ENCODE results near the gene KRTAP1-5. TPM values are rescaled to one million over a fixed set of nuclear protein-coding genes. Genes with fewer than 3 reads are reported as not detected.

Gene KRTAP1-5
- polyA plus RNA-seq, 1 of the 3 experiments (the other 2 are of a cell fraction) = not detected

DNA sequence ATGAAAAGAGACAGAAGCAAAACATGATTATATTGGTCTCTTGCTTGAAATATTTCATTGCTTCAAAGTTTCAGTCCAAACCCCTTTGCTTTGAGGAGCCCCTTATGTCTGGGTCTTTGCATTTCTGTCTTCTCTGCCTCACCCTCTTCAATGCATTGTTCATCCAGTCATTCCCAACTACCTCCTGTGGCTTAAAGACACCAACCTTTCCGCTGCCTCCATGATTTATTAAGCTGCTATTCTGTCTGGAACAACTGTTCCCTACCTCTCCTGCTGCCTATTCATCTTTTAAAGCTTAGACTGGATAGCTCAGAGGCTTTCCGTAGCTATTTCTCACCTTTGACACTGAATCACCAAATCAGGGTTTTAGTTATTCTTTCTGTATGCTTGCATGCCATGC, 29.6 kb downstream of the KRTAP1-5 start (continued):
- no peak for TF ChIP-seq RXRA (IDR thresholded peaks at IDR 0.05; ENCODE audit: borderline replicate concordance, low read depth)
- no peak for TF ChIP-seq GATA2 (CRISPR knock-in tag; IDR thresholded peaks at IDR 0.05)
- TF ChIP-seq MEF2A (IDR thresholded peaks at IDR 0.05; ENCODE audit: borderline replicate concordance, low read depth) = no peak
- TF ChIP-seq, protein P1, sequence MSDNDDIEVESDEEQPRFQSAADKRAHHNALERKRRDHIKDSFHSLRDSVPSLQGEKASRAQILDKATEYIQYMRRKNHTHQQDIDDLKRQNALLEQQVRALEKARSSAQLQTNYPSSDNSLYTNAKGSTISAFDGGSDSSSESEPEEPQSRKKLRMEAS (IDR thresholded peaks at IDR 0.05; ENCODE audit: low read depth) = no peak
- no peak for TF ChIP-seq ELF1 (IDR thresholded peaks at IDR 0.05)

DNA sequence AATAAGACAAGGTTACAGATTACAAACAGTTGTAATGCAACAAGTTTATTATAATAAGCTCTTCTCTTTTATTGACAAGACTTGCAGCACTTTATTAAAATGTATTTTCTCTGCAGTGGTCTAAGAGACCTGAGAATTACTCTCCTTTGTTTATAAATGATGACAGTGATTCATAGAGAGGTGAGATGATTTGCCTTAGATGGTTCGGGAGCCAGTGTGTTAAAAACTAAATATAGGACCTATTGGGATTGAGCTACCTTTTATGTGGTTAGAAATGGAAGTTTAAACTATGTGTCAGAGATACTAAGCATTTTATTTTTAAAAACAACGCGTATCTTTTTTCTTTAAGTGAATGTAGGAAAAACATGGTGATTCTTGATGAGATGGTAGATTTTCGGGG, 30.2 kb downstream of the KRTAP1-5 start:
- H3K4me3 ChIP-seq (ENCODE audit: low read depth in 2 of 2, low read length in 1 of 2) = no peak overlapping the region
- H3K9me3 ChIP-seq = no peaks in the 10 kb centered on the region
- H3F3A ChIP-seq (replicated peaks; ENCODE audit: insufficient read depth) = no peaks in the 10 kb centered on the region
- WGBS (ENCODE audit: low lambda C conversion rate) = 25% methylated on average over 4 of the region's 4 CpGs
- H3K4me1 ChIP-seq (ENCODE audit: control insufficient read depth in 1 of 2, insufficient read depth in 2 of 2, low read depth in 1 of 2, low read length in 1 of 2) = no peaks in the 10 kb centered on the region
- no peak overlapping the region for H2AFZ ChIP-seq (ENCODE audit: low read depth)
- H3K9me2 ChIP-seq = no peaks in the 10 kb centered on the region
- H3K79me2 ChIP-seq (ENCODE audit: insufficient read depth) = no peaks in the 10 kb centered on the region
- H3K36me3 ChIP-seq (replicated peaks in 1 of 2; ENCODE audit: control insufficient read depth in 1 of 2, insufficient read depth in 2 of 2, low read length in 1 of 2) = no peaks in the 10 kb centered on the region
- H3K4me2 ChIP-seq = no peak overlapping the region
- ChIA-PET POLR2A (no interaction called here), CTCF (interaction anchor here (0.7 to 1.1 kb wide), 2 partner anchors 50 to 552 kb away, joined by 3 read pairs; no protein-coding TSS in a partner anchor)
- TF ChIP-seq, protein P2, sequence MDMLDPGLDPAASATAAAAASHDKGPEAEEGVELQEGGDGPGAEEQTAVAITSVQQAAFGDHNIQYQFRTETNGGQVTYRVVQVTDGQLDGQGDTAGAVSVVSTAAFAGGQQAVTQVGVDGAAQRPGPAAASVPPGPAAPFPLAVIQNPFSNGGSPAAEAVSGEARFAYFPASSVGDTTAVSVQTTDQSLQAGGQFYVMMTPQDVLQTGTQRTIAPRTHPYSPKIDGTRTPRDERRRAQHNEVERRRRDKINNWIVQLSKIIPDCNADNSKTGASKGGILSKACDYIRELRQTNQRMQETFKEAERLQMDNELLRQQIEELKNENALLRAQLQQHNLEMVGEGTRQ (IDR thresholded peaks at IDR 0.05; ENCODE audit: borderline replicate concordance, low read depth, low read length) = no peak
- no peak for TF ChIP-seq EZH2phosphoT487 (IDR thresholded peaks at IDR 0.05; ENCODE audit: borderline replicate concordance, low read depth)
- TF ChIP-seq NRF1 (IDR thresholded peaks at IDR 0.05; ENCODE audit: low read depth, low read length) = no peak
- no peak for TF ChIP-seq RCOR1 (IDR thresholded peaks at IDR 0.05; ENCODE audit: low read length)
- no peak for TF ChIP-seq MEF2A (IDR thresholded peaks at IDR 0.05; ENCODE audit: borderline replicate concordance, low read depth)
- no peak for TF ChIP-seq SMC3 (IDR thresholded peaks at IDR 0.05; ENCODE audit: low read depth, low read length)
- TF ChIP-seq GATA2 (CRISPR knock-in tag; IDR thresholded peaks at IDR 0.05) = no peak
- no peak for TF ChIP-seq RAD21 (IDR thresholded peaks at IDR 0.05; ENCODE audit: low read length)
- TF ChIP-seq, protein P3, sequence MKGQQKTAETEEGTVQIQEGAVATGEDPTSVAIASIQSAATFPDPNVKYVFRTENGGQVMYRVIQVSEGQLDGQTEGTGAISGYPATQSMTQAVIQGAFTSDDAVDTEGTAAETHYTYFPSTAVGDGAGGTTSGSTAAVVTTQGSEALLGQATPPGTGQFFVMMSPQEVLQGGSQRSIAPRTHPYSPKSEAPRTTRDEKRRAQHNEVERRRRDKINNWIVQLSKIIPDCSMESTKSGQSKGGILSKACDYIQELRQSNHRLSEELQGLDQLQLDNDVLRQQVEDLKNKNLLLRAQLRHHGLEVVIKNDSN (IDR thresholded peaks at IDR 0.05; ENCODE audit: borderline replicate concordance, low read depth) = no peak
- no peak for TF ChIP-seq FOSL2 (IDR thresholded peaks at IDR 0.05; ENCODE audit: borderline replicate concordance, low read depth)
- TF ChIP-seq FOXJ3 (CRISPR knock-in tag; IDR thresholded peaks at IDR 0.05) = no peak
- no peak for TF ChIP-seq TEAD4 (IDR thresholded peaks at IDR 0.05; ENCODE audit: borderline replicate concordance, insufficient read depth)
- TF ChIP-seq SIN3A (IDR thresholded peaks at IDR 0.05; ENCODE audit: borderline replicate concordance, low read depth, low read length) = no peak
- TF ChIP-seq, protein P4, sequence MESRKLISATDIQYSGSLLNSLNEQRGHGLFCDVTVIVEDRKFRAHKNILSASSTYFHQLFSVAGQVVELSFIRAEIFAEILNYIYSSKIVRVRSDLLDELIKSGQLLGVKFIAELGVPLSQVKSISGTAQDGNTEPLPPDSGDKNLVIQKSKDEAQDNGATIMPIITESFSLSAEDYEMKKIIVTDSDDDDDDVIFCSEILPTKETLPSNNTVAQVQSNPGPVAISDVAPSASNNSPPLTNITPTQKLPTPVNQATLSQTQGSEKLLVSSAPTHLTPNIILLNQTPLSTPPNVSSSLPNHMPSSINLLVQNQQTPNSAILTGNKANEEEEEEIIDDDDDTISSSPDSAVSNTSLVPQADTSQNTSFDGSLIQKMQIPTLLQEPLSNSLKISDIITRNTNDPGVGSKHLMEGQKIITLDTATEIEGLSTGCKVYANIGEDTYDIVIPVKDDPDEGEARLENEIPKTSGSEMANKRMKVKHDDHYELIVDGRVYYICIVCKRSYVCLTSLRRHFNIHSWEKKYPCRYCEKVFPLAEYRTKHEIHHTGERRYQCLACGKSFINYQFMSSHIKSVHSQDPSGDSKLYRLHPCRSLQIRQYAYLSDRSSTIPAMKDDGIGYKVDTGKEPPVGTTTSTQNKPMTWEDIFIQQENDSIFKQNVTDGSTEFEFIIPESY (IDR thresholded peaks at IDR 0.05; ENCODE audit: borderline replicate concordance, low read depth) = no peak
- TF ChIP-seq RXRA (IDR thresholded peaks at IDR 0.05; ENCODE audit: borderline replicate concordance, low read depth) = no peak
- no peak for TF ChIP-seq JUND (IDR thresholded peaks at IDR 0.05)
- TF ChIP-seq, protein P5, sequence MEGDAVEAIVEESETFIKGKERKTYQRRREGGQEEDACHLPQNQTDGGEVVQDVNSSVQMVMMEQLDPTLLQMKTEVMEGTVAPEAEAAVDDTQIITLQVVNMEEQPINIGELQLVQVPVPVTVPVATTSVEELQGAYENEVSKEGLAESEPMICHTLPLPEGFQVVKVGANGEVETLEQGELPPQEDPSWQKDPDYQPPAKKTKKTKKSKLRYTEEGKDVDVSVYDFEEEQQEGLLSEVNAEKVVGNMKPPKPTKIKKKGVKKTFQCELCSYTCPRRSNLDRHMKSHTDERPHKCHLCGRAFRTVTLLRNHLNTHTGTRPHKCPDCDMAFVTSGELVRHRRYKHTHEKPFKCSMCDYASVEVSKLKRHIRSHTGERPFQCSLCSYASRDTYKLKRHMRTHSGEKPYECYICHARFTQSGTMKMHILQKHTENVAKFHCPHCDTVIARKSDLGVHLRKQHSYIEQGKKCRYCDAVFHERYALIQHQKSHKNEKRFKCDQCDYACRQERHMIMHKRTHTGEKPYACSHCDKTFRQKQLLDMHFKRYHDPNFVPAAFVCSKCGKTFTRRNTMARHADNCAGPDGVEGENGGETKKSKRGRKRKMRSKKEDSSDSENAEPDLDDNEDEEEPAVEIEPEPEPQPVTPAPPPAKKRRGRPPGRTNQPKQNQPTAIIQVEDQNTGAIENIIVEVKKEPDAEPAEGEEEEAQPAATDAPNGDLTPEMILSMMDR (IDR thresholded peaks at IDR 0.05) = no peak
- no peak for TF ChIP-seq POLR2AphosphoS5 (IDR thresholded peaks at IDR 0.05; ENCODE audit: low read depth, low read length)
- no peak overlapping the region for H3K9ac ChIP-seq
- no peak for DNase-seq
- H3K27me3 ChIP-seq (ENCODE audit: insufficient read depth) = peaks cover 40% of the 10 kb centered on the region
- no peak overlapping the region for H3K27ac ChIP-seq (ENCODE audit: low read depth in 2 of 2, low read length in 1 of 2)
- no peaks in the 10 kb centered on the region for H4K20me1 ChIP-seq (ENCODE audit: insufficient read depth)

Data from SK-N-SH (cell line).